Smooth muscle cell (in vitro differentiated cells): Measurements from ENCODE around the gene EGLN2. TPM values are rescaled to one million over a fixed set of nuclear protein-coding genes. Genes with fewer than 3 reads are reported as not detected.
A peak's percentile ranks its signal among the peaks of the same experiment; 100 is the strongest.
"Not testable (repeated sequence)": the region's sequence is repeated elsewhere in the genome, so short reads cannot be mapped to it uniquely, and the experiment has no call there.

Source experiments
- DNase-seq: peaks from one replicate; lab custom pipeline; 2025; ENCODE audit not compliant: unreplicated experiment; lab: John Stamatoyannopoulos, UW
- H2AFZ ChIP-seq: fragments of 200-600 bp; sonication (generic); 2 replicates; pipeline ENCODE4 v1.6.0; 2016; ENCODE audit warnings: antibody characterized with exemption, low read depth, mild to moderate bottlenecking
- H3F3A ChIP-seq: fragments of 200-600 bp; sonication (generic); 2 replicates; pipeline ENCODE4 v1.6.0; 2017; ENCODE audit warnings: antibody characterized with exemption, low read depth
- H3K27ac ChIP-seq: fragments of 200-600 bp; sonication (generic); 2 replicates; pipeline ENCODE4 v1.5.1; 2016; ENCODE audit warnings: low read depth, mild to moderate bottlenecking
- H3K27me3 ChIP-seq: fragments of 200-600 bp; sonication (generic); 2 replicates; pipeline ENCODE4 v1.6.1; 2016; ENCODE audit warnings: low read depth, mild to moderate bottlenecking
- H3K36me3 ChIP-seq: fragments of 200-600 bp; sonication (generic); 2 replicates; pipeline ENCODE4 v1.5.1; 2016; ENCODE audit warnings: low read depth
- H3K4me1 ChIP-seq: fragments of 200-600 bp; sonication (generic); 2 replicates; pipeline ENCODE4 v1.5.1; 2016; ENCODE audit warnings: low read depth
- H3K4me2 ChIP-seq: fragments of 200-600 bp; sonication (generic); 2 replicates; pipeline ENCODE4 v1.6.0; 2016; ENCODE audit warnings: mild to moderate bottlenecking
- H3K4me3 ChIP-seq: fragments of 200-600 bp; sonication (generic); 2 replicates; pipeline ENCODE4 v1.5.1; 2016; ENCODE audit warnings: mild to moderate bottlenecking
- H3K79me2 ChIP-seq: fragments of 200-600 bp; sonication (generic); 2 replicates; pipeline ENCODE4 v1.6.0; 2016; ENCODE audit warnings: low read depth, mild to moderate bottlenecking
- H3K9ac ChIP-seq: fragments of 200-600 bp; sonication (generic); 2 replicates; pipeline ENCODE4 v1.6.0; 2016; ENCODE audit warnings: low read depth
- H3K9me3 ChIP-seq: fragments of 200-600 bp; sonication (generic); replicated peaks from 2 replicates; pipeline ENCODE4 v1.5.1; 2016; ENCODE audit warnings: low read depth
- H4K20me1 ChIP-seq: fragments of 200-600 bp; sonication (generic); 2 replicates; pipeline ENCODE4 v1.6.0; 2016; ENCODE audit warnings: low read depth
- WGBS: methylation state at CpG from one replicate; pipeline ENCODE4 v1.1.7; 2016; ENCODE audit warnings: low lambda C conversion rate; 5-methylcytosine and 5-hydroxymethylcytosine counted together
- polyA plus RNA-seq: library from polyadenylated mRNA; unstranded; fragments of >200 nt; fragmentation: Nextera tagmentation; extraction: Ambion mirVana; gene quantifications from 2 replicates; pipeline ENCODE4 v1.2.1, GENCODE V29; 2016
- total RNA-seq: library from RNA; depleted of rRNA; stranded (reverse); fragments of >200 nt; gene quantifications from 2 replicates; pipeline ENCODE4 v1.2.3, GENCODE V29; 2014
- TF ChIP-seq, protein P1 (sequence below): fragments of 200-600 bp; sonication (generic); IDR thresholded peaks from 2 replicates; pipeline ENCODE4 v1.5.1; 2017; ENCODE audit warnings: borderline replicate concordance, mild to moderate bottlenecking, antibody characterized with exemption; ENCODE audit not compliant: insufficient read depth, poor library complexity, severe bottlenecking

Gene EGLN2
- total and polyA plus RNA-seq, 2 experiments from 2014 or later = 25.1 to 77.1 TPM

DNA sequence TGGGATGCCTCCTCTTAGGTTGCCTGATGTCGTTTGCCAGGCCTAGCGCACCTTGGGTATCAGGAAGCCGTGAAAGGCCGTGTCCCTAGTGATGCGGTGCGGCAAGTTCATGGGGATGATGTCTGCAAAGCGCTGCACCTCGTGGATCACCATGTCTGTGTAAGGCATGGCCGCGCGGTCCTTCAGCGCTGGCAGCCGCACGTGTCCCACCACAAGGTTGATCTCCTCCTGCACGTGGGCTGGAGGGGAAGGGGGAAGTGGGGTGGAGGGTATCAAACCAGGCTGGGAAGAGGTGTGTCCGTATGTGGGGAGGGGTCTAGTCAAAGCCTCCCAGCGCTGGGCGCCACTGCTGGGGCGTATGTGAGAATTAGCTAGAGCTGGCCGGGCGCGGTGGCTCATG, 23.2 kb downstream of the EGLN2 start:
- peak overlapping the region; percentile 44 for H3K4me2 ChIP-seq
- no peaks in the 10 kb centered on the region for H3K36me3 ChIP-seq
- peaks cover 14% of the 10 kb centered on the region for H4K20me1 ChIP-seq
- H3F3A ChIP-seq = peaks cover 7% of the 10 kb centered on the region
- H3K9ac ChIP-seq = no peak overlapping the region
- H3K27me3 ChIP-seq = no peaks in the 10 kb centered on the region
- WGBS = 81% methylated on average over 22 of the region's 22 CpGs
- TF ChIP-seq, protein P1, sequence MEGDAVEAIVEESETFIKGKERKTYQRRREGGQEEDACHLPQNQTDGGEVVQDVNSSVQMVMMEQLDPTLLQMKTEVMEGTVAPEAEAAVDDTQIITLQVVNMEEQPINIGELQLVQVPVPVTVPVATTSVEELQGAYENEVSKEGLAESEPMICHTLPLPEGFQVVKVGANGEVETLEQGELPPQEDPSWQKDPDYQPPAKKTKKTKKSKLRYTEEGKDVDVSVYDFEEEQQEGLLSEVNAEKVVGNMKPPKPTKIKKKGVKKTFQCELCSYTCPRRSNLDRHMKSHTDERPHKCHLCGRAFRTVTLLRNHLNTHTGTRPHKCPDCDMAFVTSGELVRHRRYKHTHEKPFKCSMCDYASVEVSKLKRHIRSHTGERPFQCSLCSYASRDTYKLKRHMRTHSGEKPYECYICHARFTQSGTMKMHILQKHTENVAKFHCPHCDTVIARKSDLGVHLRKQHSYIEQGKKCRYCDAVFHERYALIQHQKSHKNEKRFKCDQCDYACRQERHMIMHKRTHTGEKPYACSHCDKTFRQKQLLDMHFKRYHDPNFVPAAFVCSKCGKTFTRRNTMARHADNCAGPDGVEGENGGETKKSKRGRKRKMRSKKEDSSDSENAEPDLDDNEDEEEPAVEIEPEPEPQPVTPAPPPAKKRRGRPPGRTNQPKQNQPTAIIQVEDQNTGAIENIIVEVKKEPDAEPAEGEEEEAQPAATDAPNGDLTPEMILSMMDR = no peak
- no peak overlapping the region for H3K4me3 ChIP-seq
- peaks cover 11% of the 10 kb centered on the region for H3K4me1 ChIP-seq
- H3K79me2 ChIP-seq = no peaks in the 10 kb centered on the region
- H2AFZ ChIP-seq = no peak overlapping the region
- DNase-seq = no peak
- no peak overlapping the region for H3K27ac ChIP-seq
- H3K9me3 ChIP-seq = no peaks in the 10 kb centered on the region

DNA sequence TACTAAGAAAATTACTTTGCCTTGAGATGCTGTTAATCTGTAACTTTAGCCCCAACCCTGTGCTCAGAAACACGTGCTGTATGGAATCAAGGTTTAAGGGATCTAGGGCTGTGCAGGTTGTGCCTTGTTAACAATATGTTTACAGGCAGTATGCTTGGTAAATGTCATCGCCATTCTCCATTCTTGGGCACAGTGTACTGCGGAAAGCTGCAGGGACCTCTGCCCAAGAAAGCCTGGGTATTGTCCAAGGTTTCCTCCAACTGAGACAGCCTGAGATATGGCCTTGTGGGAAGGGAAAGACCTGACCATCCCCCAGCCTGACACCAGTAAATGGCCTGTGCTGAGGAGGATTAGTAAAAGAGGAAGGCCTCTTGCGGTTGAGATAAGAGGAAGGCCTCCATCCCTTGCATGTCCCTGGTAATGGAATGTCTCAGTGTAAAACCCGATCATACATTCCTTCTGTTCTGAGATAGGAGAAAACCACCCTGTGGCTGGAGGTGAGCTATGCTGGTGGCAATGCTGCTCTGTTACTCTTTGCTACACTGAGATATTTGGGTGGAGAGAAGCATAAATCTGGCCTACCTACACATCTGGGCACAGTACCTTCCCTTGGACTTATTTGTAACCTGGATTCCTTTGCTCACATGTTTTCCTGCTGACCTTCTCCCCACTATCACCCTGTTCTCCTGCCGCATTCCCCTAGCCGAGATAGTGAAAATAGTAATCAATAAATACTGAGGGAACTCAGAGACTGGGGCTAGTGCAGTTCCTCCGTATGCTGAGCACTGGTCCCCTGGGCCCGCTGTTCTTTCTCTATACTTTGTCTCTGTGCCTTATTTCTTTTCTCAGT, 23.9 kb downstream of the EGLN2 start:
- WGBS = 39% methylated on average over 9 of the region's 9 CpGs
- H3K4me2 ChIP-seq = peak overlapping the region; percentile 74
- DNase-seq, H2AFZ ChIP-seq, H3F3A ChIP-seq, H3K36me3 ChIP-seq, H3K79me2 ChIP-seq, H3K9ac ChIP-seq, H3K4me3 ChIP-seq, H3K27ac ChIP-seq, H3K9me3 ChIP-seq, H3K27me3 ChIP-seq: not testable (repeated sequence)
- peaks cover 14% of the 10 kb centered on the region for H4K20me1 ChIP-seq
- peaks cover 11% of the 10 kb centered on the region for H3K4me1 ChIP-seq

DNA sequence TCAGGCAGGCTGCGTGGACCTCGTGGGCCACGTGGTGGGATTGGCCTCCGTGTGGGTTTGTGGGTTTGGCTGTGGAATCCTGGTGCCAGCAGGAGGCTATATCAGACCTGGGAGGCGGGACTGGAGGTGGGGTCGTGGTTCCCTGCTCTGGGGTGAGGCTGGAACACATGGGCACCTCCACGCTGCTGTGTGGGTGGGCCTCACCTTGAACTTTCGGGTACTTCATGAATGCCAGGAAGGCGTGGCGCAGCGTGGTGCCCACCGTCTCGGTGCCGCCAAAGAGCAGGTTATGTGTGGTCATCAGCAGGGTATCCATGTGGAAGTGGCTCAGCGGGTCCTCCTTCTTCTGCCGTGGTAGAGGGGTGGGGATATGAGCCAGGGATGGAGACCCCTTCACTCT, 25.9 kb downstream of the EGLN2 start:
- not testable (repeated sequence) for H3K9ac ChIP-seq, DNase-seq, H3K9me3 ChIP-seq, H3K4me3 ChIP-seq, H3K79me2 ChIP-seq, H3K36me3 ChIP-seq, H3K4me2 ChIP-seq, H3K27ac ChIP-seq, H3F3A ChIP-seq, H3K27me3 ChIP-seq, H2AFZ ChIP-seq
- peaks cover 11% of the 10 kb centered on the region for H3K4me1 ChIP-seq
- H4K20me1 ChIP-seq = peaks cover 14% of the 10 kb centered on the region
- 95% methylated on average over 16 of the region's 16 CpGs for WGBS

DNA sequence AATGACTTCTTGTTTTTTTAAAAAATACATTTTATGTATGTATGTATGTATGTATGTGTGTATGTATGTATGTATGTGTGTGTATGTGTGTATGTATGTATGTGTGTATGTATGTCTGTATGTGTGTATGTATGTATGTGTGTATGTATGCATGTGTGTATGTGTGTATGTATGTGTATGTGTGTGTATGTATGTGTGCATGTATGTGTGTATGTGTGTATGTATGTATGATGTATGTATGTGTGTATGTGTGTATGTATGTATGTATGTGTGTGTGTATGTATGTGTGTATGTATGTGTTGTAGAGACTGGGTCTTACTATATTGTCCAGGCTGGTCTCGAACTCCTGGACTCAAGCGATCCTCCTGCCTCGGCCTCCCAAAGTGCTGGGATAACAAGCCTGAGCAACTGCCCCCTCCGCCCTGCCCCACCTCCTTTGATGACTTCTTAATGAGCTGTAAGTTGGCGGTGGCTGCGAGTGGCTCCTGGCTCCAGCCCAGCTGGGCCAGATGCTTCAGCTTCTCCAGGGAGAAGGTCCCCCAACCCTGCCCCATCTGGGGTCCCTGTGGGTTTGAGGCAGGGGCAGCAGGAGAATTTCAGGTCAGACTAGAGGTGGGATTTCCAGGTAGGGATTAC, 26.6 kb downstream of the EGLN2 start:
- H3K27ac ChIP-seq, H3K4me2 ChIP-seq, H3K79me2 ChIP-seq, H3F3A ChIP-seq, H3K9me3 ChIP-seq, H3K27me3 ChIP-seq, H3K36me3 ChIP-seq, H2AFZ ChIP-seq, DNase-seq, H3K4me3 ChIP-seq, H3K9ac ChIP-seq: not testable (repeated sequence)
- Histone ChIP-seq H4K20me1 (peaks cover 14% of the 10 kb centered on the region), H3K4me1 (peaks cover 11% of the 10 kb centered on the region)
- WGBS = 91% methylated on average over 6 of the region's 6 CpGs

DNA sequence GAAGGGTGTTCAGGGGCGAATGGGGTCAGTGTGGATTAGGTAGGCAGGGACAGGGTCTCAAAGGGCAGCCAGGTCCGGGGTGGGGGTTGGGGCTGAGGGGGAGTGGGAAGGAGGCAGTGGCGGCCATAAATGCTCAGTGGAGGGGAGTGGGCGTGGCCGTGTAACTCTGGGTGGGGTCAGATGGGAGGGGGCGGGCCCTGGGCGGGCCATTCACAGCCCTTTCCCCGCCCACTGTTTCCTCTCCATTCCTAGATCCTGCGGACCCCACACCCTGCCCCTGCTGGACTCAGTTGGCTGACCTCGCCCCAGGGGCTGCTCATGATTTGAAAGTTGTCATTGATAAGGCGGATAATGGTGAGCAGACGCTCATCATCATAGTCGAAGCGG, 27.3 kb downstream of the EGLN2 start:
- H3K79me2 ChIP-seq, H3K9me3 ChIP-seq, H3K27ac ChIP-seq, H3K9ac ChIP-seq, H3K36me3 ChIP-seq, H3F3A ChIP-seq, H3K4me3 ChIP-seq, H3K27me3 ChIP-seq, H2AFZ ChIP-seq, H3K4me2 ChIP-seq, DNase-seq: not testable (repeated sequence)
- WGBS = 84% methylated on average over 5 of the region's 14 CpGs
- Histone ChIP-seq H3K4me1 (peaks cover 11% of the 10 kb centered on the region), H4K20me1 (peaks cover 14% of the 10 kb centered on the region)

DNA sequence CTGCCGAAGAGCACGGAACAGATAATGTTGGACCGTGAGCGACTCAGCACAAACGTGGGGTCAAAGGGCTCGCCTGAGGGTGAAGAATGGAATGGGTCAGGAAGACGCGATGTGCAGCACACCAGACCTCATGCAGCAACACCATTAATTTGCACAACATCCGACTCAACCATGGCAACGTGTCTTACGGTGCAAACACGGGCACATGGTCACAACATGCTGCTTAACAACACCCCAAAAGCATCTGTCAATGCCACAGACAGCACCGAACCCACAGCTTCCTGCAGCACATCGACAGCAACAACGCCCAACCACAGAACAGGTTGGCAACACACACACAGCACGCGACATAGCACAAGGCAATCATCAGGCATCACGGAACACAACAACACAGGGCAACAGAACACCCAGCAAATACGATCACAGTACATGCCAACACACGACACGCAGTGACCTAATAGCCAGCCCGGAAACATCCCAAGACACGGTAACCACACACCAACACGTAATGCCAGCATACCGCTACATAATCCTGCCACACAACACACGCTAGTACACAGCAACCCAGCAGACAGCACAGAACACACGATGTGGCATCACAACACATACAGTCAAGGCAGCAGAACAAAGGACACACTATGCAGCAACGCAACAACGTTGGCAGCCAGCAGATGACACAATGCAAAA, 27.9 kb downstream of the EGLN2 start:
- WGBS = 93% methylated on average over 29 of the region's 29 CpGs
- not testable (repeated sequence) for H3K4me2 ChIP-seq

More for the DNA sequence above, 27.9 kb downstream of the EGLN2 start:
- H2AFZ ChIP-seq, DNase-seq, H3K27me3 ChIP-seq, H3K27ac ChIP-seq, H3K79me2 ChIP-seq, H3K9me3 ChIP-seq, H3K36me3 ChIP-seq, H3K9ac ChIP-seq, H3K4me3 ChIP-seq: not testable (repeated sequence)
- Histone ChIP-seq H3F3A (peaks cover 13% of the 10 kb centered on the region), H4K20me1 (peaks cover 14% of the 10 kb centered on the region), H3K4me1 (peaks cover 11% of the 10 kb centered on the region)
